Lower leg skin (tissue), 3 donors: ENCODE measurements around the gene SWT1.

ENCODE experiments used
- CTCF ChIP-seq, 3 donors: fragments of 450-650 bp; IDR thresholded peaks; one replicate each; pipeline ENCODE4 v1.5.1; 2016; ENCODE audit warnings: antibody characterized with exemption in 3 of 3, mild to moderate bottlenecking in 3 of 3, moderate library complexity in 2 of 3
- POLR2A ChIP-seq, 2 donors: fragments of 450-650 bp; IDR thresholded peaks; one replicate each; pipeline ENCODE4 v1.6.1; 2016 to 2017; ENCODE audit warnings: antibody characterized with exemption in 2 of 2, mild to moderate bottlenecking in 1 of 2, moderate library complexity in 1 of 2

- TF ChIP-seq CTCF (IDR thresholded peaks at IDR 0.05) (no peak), POLR2A (IDR thresholded peaks at IDR 0.05) (no peak)
Observed at GRCh38 chr1:185280589-185280988, 123.6 kb downstream of the SWT1 start.
